Anterior cingulate cortex (tissue), 58 donors: Measurements from ENCODE around the gene ECE2.
"Not testable (repeated sequence)": the region's sequence is repeated elsewhere in the genome, so short reads cannot be mapped to it uniquely, and the experiment has no call there.

ENCODE experiments used
- DNase-seq, 58 donors: peaks; one replicate each; lab custom pipeline; 2025; lab: John Stamatoyannopoulos, UW

Gene ECE2

GRCh38 chr3:184333700-184334099 is 57.9 kb downstream of the ECE2 start:
- no peak for DNase-seq

- DNase-seq, result peak in 1 of 58 donors; percentile 6
Observed at GRCh38 chr3:184334470-184335158, 58.8 kb downstream of the ECE2 start.

GRCh38 chr3:184335291-184335660 is 59.5 kb downstream of the ECE2 start:
- DNase-seq, result no peak

GRCh38 chr3:184335661-184336546 is 60.1 kb downstream of the ECE2 start:
- DNase-seq, result peak; percentile 33 to 95 (median 83)

- peak in 31 of 58 donors; percentile 32 to 83 (median 57) for DNase-seq
Observed at GRCh38 chr3:184336547-184337398, 61.0 kb downstream of the ECE2 start.

GRCh38 chr3:184337399-184337714 is 61.5 kb downstream of the ECE2 start, which contains the start of gene FAM131A:
FAM131A (plus strand) TSS chr3:184337600; CDS start chr3:184337631, 31 bp downstream.
- DNase-seq, result peak in 54 of 58 donors; percentile 24 to 89 (median 69)

- peak in 1 of 58 donors; percentile 40 for DNase-seq
Observed at GRCh38 chr3:184337981-184338380, 62.2 kb downstream of the ECE2 start.

- peak; percentile 14 to 94 (median 82) for DNase-seq
Observed at GRCh38 chr3:184338511-184338945, 62.7 kb downstream of the ECE2 start.

- DNase-seq, result no peak
Observed at GRCh38 chr3:184339001-184339400, 63.2 kb downstream of the ECE2 start.

GRCh38 chr3:184339451-184340135 is 63.8 kb downstream of the ECE2 start:
- DNase-seq, result not testable (repeated sequence)

- DNase-seq, result peak in 1 of 58 donors; percentile 5
Observed at GRCh38 chr3:184341925-184342324, 66.1 kb downstream of the ECE2 start.
